SH-SY5Y (cell line): ENCODE measurements around the gene SCN1B.

Experiments
- GATA2 ChIP-seq: IDR thresholded peaks from 2 replicates; pipeline ENCODE4 v1.6.1; 2011; ENCODE audit warnings: mild to moderate bottlenecking, low read depth, low read length
- GATA3 ChIP-seq: IDR thresholded peaks from 2 replicates; pipeline ENCODE4 v1.6.1; 2011; ENCODE audit warnings: low read depth, mild to moderate bottlenecking, low read length, moderate library complexity

DNA sequence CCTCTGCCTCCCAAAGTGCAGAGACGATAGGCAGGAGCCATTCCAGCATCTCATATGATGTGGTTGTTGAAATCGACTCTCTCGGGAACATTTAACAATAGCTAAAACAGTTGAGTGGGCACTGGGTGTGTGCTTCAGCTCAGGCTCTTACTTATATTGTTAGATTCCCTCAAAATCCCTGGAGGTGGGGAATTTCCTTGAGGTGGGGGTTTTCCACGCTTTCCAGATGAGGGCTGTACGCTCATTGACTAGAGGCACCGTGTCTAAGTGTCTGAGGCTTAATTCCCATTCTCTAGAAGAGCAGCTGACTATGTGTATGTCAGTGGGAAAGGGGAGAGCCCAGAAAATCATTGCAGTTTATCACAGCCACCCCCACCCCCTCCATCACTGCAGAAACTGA is 41.0 kb upstream of the SCN1B start:
- TF ChIP-seq GATA2 (no peak), GATA3 (no peak)
